HepG2 (cell line): ENCODE measurements around the gene GATAD2B. TPM values are rescaled to one million over a fixed set of nuclear protein-coding genes. Genes with fewer than 3 reads are reported as not detected.
A peak's percentile ranks its signal among the peaks of the same experiment; 100 is the strongest.

ENCODE experiments used
- NR3C1 ChIP-seq: sonication (generic); formaldehyde crosslinking; IDR thresholded peaks from 2 replicates; pipeline ENCODE4 v1.4.0; 2020; ENCODE audit warnings: missing genetic modification reagents
- PAF1 ChIP-seq: IDR thresholded peaks from 2 replicates; pipeline ENCODE4 v1.6.1; 2016; ENCODE audit warnings: missing genetic modification reagents, missing compliant biosample characterization
- POLR2AphosphoS2 ChIP-seq: IDR thresholded peaks from 2 replicates; pipeline ENCODE4 v1.6.1; 2011; ENCODE audit warnings: low read depth, low read length, improper control_type of control experiment
- PPARG ChIP-seq: conservative IDR thresholded peaks from 2 replicates; pipeline ENCODE4 v1.6.1; 2016; ENCODE audit warnings: missing biosample characterization, missing genetic modification reagents
- RFXAP ChIP-seq: sonication (generic); formaldehyde crosslinking; IDR thresholded peaks from 2 replicates; pipeline ENCODE4 v1.4.0; 2020; ENCODE audit warnings: missing genetic modification reagents, borderline replicate concordance
- SRF ChIP-seq: IDR thresholded peaks from 2 replicates; pipeline ENCODE4 v1.6.1; 2011; ENCODE audit warnings: mild to moderate bottlenecking, low read depth, low read length, moderate library complexity
- ZIK1 ChIP-seq: sonication (generic); formaldehyde crosslinking; IDR thresholded peaks from 2 replicates; pipeline ENCODE4 v1.5.0; 2020; ENCODE audit warnings: mild to moderate bottlenecking, low read depth, missing genetic modification reagents, borderline replicate concordance
- ZNF17 ChIP-seq: sonication (generic); formaldehyde crosslinking; IDR thresholded peaks from 2 replicates; pipeline ENCODE4 v1.5.0; 2020; ENCODE audit warnings: mild to moderate bottlenecking, missing genetic modification reagents
- ZNF446 ChIP-seq: sonication (generic); formaldehyde crosslinking; IDR thresholded peaks from 2 replicates; pipeline ENCODE4 v1.5.0; 2020; ENCODE audit warnings: mild to moderate bottlenecking, missing genetic modification reagents
- ZNF530 ChIP-seq: sonication (generic); formaldehyde crosslinking; IDR thresholded peaks from 2 replicates; pipeline ENCODE4 v1.5.0; 2020; ENCODE audit warnings: low read depth, mild to moderate bottlenecking, missing genetic modification reagents
- polyA plus RNA-seq, 8 experiments: library from polyadenylated mRNA; depleted of rRNA in 3 of 8; stranded (reverse) in 7 of 8; unstranded in 1 of 8; fragments of >200 nt; fragmentation: Illumina TruSeq in 4 of 8; extraction: Trizol in 4 of 8; gene quantifications; 2 replicates each; pipeline versions ENCODE4 v1.2.1 to v1.2.3, GENCODE V29; 2011 to 2016; ENCODE audit warnings: low read depth in 4 of 8, missing spikeins in 1 of 8, mixed read lengths in 1 of 8; ENCODE audit not compliant: insufficient read depth in 1 of 8
- total RNA-seq, 5 experiments: library from RNA; depleted of rRNA; stranded (reverse); fragments of >200 nt; fragmentation: Illumina TruSeq; extraction: Trizol; gene quantifications; 2 replicates each; pipeline ENCODE4 v1.2.3, GENCODE V29; 2016; ENCODE audit warnings: low read depth in 1 of 5
- TF ChIP-seq, protein P1 (sequence below): sonication (generic); formaldehyde crosslinking; IDR thresholded peaks from 2 replicates; pipeline ENCODE4 v1.4.0; 2020; ENCODE audit warnings: mild to moderate bottlenecking, low read depth, missing genetic modification reagents
- TF ChIP-seq, protein P2 (sequence below): sonication (generic); formaldehyde crosslinking; IDR thresholded peaks from 2 replicates; pipeline ENCODE4 v1.5.1; 2020; ENCODE audit warnings: mild to moderate bottlenecking, moderate library complexity, missing genetic modification reagents
- TF ChIP-seq, protein P3 (sequence below): sonication (generic); formaldehyde crosslinking; IDR thresholded peaks from one replicate; pipeline ENCODE4 v1.5.1; 2020; ENCODE audit warnings: mild to moderate bottlenecking, missing genetic modification reagents; ENCODE audit errors: not compliant biosample characterization
- TF ChIP-seq, protein P4 (sequence below): sonication (generic); formaldehyde crosslinking; IDR thresholded peaks from 2 replicates; pipeline ENCODE4 v1.5.0; 2020; ENCODE audit warnings: mild to moderate bottlenecking, missing genetic modification reagents

Gene GATAD2B
- total and polyA plus RNA-seq, 2 of the 13 experiments (the other 11 are each of a cell fraction or from before 2014, with no cell fraction given) = 3.2 to 5.2 TPM

DNA sequence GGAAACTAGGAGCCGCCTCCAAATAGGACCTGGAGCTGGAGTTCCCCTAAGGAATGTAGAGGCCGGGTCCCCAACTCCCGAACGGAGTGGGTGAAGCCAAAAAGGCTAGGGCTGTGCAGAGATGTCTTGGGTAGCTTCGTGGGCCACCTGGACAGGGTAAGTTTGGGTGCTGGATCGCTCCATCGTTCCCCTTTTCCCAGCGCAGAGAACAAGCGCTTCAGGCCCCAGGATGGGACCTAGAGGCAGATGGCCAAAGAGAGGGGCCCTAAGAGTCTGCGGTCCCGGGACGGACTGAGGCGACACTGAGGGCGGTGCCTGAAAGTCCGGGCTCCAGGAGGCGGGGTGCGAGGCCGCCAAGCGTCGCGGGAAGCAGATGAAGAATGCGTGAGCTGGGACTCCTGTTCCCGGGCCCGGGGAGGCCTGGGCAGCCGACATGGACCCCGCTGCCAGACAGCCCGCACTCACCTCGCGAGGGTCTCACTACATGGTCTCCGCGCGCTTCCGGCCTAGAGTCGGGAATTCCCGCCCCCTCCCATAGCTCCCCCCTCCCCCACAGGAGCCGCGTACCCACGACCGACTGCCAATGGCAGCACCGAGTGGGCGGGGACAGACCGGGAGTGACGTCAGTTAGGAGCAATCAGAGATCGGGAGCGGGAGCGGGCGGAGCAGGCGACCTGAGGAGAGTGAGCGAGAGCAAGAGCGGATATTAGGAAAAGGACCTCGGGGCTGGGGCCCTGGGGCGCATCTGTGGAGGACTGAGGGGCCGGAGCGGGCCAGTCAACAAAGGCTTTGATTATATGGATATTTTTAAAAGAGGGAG is 40.5 kb upstream of the GATAD2B start, which contains the start of gene SLC39A1 (continued):
- no peak for TF ChIP-seq RFXAP
- TF ChIP-seq, protein P1, sequence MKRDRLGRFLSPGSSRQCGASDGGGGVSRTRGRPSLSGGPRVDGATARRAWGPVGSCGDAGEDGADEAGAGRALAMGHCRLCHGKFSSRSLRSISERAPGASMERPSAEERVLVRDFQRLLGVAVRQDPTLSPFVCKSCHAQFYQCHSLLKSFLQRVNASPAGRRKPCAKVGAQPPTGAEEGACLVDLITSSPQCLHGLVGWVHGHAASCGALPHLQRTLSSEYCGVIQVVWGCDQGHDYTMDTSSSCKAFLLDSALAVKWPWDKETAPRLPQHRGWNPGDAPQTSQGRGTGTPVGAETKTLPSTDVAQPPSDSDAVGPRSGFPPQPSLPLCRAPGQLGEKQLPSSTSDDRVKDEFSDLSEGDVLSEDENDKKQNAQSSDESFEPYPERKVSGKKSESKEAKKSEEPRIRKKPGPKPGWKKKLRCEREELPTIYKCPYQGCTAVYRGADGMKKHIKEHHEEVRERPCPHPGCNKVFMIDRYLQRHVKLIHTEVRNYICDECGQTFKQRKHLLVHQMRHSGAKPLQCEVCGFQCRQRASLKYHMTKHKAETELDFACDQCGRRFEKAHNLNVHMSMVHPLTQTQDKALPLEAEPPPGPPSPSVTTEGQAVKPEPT = no peak
- TF ChIP-seq, protein P2, sequence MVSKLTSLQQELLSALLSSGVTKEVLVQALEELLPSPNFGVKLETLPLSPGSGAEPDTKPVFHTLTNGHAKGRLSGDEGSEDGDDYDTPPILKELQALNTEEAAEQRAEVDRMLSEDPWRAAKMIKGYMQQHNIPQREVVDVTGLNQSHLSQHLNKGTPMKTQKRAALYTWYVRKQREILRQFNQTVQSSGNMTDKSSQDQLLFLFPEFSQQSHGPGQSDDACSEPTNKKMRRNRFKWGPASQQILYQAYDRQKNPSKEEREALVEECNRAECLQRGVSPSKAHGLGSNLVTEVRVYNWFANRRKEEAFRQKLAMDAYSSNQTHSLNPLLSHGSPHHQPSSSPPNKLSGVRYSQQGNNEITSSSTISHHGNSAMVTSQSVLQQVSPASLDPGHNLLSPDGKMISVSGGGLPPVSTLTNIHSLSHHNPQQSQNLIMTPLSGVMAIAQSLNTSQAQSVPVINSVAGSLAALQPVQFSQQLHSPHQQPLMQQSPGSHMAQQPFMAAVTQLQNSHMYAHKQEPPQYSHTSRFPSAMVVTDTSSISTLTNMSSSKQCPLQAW (CRISPR knock-in tag) = peak; percentile 65; the same call in 1 of the 2 replicates
- no peak for TF ChIP-seq PPARG
- no peak for TF ChIP-seq POLR2AphosphoS2
- peak; percentile 49; the same call in 1 of the 2 replicates for TF ChIP-seq ZIK1 (CRISPR knock-in tag)
- no peak for TF ChIP-seq ZNF17
- TF ChIP-seq ZNF530 = no peak
- no peak for TF ChIP-seq PAF1
- no peak for TF ChIP-seq SRF
- TF ChIP-seq, protein P3, sequence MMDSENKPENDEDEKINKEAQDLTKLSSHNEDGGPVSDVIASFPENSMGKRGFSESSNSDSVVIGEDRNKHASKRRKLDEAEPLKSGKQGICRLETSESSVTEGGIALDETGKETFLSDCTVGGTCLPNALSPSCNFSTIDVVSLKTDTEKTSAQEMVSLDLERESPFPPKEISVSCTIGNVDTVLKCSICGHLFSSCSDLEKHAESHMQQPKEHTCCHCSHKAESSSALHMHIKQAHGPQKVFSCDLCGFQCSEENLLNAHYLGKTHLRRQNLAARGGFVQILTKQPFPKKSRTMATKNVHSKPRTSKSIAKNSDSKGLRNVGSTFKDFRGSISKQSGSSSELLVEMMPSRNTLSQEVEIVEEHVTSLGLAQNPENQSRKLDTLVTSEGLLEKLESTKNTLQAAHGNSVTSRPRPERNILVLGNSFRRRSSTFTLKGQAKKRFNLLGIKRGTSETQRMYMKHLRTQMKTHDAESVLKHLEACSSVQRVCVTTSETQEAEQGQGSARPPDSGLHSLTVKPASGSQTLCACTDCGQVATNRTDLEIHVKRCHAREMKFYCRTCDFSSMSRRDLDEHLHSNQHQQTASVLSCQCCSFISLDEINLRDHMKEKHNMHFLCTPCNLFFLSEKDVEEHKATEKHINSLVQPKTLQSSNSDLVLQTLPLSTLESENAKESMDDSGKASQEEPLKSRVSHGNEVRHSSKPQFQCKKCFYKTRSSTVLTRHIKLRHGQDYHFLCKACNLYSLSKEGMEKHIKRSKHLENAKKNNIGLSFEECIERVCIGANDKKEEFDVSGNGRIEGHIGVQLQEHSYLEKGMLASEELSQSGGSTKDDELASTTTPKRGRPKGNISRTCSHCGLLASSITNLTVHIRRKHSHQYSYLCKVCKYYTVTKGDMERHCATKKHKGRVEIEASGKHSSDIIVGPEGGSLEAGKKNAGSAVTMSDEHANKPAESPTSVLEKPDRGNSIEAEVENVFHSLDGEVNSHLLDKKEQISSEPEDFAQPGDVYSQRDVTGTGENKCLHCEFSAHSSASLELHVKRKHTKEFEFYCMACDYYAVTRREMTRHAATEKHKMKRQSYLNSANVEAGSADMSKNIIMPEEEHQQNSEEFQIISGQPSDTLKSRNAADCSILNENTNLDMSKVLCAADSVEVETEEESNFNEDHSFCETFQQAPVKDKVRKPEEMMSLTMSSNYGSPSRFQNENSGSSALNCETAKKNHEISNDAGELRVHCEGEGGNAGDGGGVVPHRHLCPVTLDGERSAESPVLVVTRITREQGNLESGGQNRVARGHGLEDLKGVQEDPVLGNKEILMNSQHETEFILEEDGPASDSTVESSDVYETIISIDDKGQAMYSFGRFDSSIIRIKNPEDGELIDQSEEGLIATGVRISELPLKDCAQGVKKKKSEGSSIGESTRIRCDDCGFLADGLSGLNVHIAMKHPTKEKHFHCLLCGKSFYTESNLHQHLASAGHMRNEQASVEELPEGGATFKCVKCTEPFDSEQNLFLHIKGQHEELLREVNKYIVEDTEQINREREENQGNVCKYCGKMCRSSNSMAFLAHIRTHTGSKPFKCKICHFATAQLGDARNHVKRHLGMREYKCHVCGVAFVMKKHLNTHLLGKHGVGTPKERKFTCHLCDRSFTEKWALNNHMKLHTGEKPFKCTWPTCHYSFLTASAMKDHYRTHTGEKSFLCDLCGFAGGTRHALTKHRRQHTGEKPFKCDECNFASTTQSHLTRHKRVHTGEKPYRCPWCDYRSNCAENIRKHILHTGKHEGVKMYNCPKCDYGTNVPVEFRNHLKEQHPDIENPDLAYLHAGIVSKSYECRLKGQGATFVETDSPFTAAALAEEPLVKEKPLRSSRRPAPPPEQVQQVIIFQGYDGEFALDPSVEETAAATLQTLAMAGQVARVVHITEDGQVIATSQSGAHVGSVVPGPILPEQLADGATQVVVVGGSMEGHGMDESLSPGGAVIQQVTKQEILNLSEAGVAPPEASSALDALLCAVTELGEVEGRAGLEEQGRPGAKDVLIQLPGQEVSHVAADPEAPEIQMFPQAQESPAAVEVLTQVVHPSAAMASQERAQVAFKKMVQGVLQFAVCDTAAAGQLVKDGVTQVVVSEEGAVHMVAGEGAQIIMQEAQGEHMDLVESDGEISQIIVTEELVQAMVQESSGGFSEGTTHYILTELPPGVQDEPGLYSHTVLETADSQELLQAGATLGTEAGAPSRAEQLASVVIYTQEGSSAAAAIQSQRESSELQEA = peak; percentile 45
- TF ChIP-seq, protein P4, sequence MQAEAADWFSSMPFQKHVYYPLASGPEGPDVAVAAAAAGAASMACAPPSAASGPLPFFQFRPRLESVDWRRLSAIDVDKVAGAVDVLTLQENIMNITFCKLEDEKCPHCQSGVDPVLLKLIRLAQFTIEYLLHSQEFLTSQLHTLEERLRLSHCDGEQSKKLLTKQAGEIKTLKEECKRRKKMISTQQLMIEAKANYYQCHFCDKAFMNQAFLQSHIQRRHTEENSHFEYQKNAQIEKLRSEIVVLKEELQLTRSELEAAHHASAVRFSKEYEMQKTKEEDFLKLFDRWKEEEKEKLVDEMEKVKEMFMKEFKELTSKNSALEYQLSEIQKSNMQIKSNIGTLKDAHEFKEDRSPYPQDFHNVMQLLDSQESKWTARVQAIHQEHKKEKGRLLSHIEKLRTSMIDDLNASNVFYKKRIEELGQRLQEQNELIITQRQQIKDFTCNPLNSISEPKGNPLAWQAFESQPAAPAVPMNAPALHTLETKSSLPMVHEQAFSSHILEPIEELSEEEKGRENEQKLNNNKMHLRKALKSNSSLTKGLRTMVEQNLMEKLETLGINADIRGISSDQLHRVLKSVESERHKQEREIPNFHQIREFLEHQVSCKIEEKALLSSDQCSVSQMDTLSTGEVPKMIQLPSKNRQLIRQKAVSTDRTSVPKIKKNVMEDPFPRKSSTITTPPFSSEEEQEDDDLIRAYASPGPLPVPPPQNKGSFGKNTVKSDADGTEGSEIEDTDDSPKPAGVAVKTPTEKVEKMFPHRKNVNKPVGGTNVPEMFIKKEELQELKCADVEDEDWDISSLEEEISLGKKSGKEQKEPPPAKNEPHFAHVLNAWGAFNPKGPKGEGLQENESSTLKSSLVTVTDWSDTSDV (CRISPR knock-in tag) = no peak
- TF ChIP-seq NR3C1 (CRISPR knock-in tag) = no peak
- no peak for TF ChIP-seq ZNF446
